Ascending aorta (tissue), 2 donors: Measurements from ENCODE around the gene SPEM1. TPM values are rescaled to one million over a fixed set of nuclear protein-coding genes. Genes with fewer than 3 reads are reported as not detected.

ENCODE experiments used
- DNase-seq, 2 donors: peaks; one replicate each; pipeline ENCODE4 v3.0.0-alpha.2; 2019; ENCODE audit warnings: low spot score in 2 of 2
- H3K27ac ChIP-seq, 2 donors: fragments of 200-600 bp; sonication (generic); one replicate each; pipeline ENCODE4 v1.5.1; 2016 to 2017; ENCODE audit warnings: mild to moderate bottlenecking in 1 of 2
- H3K27me3 ChIP-seq: fragments of 200-600 bp; sonication (generic); one replicate; pipeline ENCODE4 v1.5.1; 2017
- H3K36me3 ChIP-seq, 2 donors: fragments of 200-600 bp; sonication (generic); one replicate each; pipeline ENCODE4 v1.5.1; 2016
- H3K4me1 ChIP-seq, 2 donors: fragments of 200-600 bp; sonication (generic); one replicate each; pipeline ENCODE4 v1.5.1; 2016 to 2017; ENCODE audit warnings: mild to moderate bottlenecking in 1 of 2
- H3K4me3 ChIP-seq, 2 donors: fragments of 200-600 bp; sonication (generic); one replicate each; pipeline ENCODE4 v1.5.1; 2016 to 2017; ENCODE audit warnings: mild to moderate bottlenecking in 1 of 2
- H3K9me3 ChIP-seq, 2 donors: fragments of 200-600 bp; sonication (generic); one replicate each; pipeline ENCODE4 v1.5.1; 2016
- intact Hi-C: fragments of 100-400 bp; cut with DNase I; formaldehyde crosslinking; loops from one replicate; pipeline ENCODE4 v1.15.1; 2023
- total RNA-seq: library from RNA; depleted of rRNA; stranded (reverse); fragments of >200 nt; gene quantifications from one replicate; pipeline ENCODE4 v1.1.0, GENCODE V29; 2016
- TF ChIP-seq, protein P1 (sequence below), 3 experiments: fragments of 200-600 bp in 2 of 3; fragments of 450-650 bp in 1 of 3; sonication (generic) in 2 of 3; IDR thresholded peaks; one replicate each; pipeline ENCODE4 v1.5.1; 2016 to 2019; ENCODE audit warnings: antibody characterized with exemption in 3 of 3, mild to moderate bottlenecking in 1 of 3, moderate library complexity in 1 of 3

The SPEM1 gene
- total RNA-seq, 1 donor from 2014 or later = not detected

DNA sequence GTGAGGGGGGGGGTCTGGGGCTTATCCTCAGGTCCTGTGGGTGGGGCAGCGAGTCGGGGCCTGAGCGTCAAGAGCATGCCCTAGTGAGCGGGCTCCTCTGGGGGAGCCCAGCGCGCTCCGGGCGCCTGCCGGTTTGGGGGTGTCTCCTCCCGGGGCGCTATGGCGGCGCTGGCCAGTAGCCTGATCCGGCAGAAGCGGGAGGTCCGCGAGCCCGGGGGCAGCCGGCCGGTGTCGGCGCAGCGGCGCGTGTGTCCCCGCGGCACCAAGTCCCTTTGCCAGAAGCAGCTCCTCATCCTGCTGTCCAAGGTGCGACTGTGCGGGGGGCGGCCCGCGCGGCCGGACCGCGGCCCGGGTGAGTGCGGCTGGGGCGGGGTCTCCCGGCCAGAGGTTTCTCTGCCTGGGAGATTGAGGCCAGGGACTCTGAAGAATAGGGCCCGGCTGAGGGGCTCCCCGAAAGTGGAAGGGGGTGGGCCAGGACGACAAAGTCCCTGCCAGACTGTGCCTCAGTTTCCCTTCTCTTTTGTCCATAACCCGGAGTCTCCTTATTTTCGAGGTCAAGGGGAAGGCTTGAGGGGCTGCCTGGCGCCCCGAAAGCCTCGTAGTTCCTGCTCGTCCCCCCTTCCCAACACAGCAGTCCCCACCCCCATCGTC lies 19.5 kb downstream of the SPEM1 start, which contains the start of gene FGF11:
Gene FGF11 (plus strand): TSS at position 51 of the 651 bp plus-strand sequence. CDS start 109 bp downstream, at position 160.
- Histone ChIP-seq H3K36me3 (no peaks in the 10 kb centered on the region), H3K4me1 (peaks cover 18 to 39% of the 10 kb centered on the region in 2 donors), H3K27ac (no peak within 1 kb of the TSS), H3K9me3 (no peaks in the 10 kb centered on the region), H3K27me3 (peaks cover 14% of the 10 kb centered on the region), H3K4me3 (peak within 1 kb of the TSS; percentile 51 to 69)
- no peak for DNase-seq
- TF ChIP-seq, protein P1, sequence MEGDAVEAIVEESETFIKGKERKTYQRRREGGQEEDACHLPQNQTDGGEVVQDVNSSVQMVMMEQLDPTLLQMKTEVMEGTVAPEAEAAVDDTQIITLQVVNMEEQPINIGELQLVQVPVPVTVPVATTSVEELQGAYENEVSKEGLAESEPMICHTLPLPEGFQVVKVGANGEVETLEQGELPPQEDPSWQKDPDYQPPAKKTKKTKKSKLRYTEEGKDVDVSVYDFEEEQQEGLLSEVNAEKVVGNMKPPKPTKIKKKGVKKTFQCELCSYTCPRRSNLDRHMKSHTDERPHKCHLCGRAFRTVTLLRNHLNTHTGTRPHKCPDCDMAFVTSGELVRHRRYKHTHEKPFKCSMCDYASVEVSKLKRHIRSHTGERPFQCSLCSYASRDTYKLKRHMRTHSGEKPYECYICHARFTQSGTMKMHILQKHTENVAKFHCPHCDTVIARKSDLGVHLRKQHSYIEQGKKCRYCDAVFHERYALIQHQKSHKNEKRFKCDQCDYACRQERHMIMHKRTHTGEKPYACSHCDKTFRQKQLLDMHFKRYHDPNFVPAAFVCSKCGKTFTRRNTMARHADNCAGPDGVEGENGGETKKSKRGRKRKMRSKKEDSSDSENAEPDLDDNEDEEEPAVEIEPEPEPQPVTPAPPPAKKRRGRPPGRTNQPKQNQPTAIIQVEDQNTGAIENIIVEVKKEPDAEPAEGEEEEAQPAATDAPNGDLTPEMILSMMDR (IDR thresholded peaks at IDR 0.05) = no peak
- intact Hi-C loops = no loop called here

DNA sequence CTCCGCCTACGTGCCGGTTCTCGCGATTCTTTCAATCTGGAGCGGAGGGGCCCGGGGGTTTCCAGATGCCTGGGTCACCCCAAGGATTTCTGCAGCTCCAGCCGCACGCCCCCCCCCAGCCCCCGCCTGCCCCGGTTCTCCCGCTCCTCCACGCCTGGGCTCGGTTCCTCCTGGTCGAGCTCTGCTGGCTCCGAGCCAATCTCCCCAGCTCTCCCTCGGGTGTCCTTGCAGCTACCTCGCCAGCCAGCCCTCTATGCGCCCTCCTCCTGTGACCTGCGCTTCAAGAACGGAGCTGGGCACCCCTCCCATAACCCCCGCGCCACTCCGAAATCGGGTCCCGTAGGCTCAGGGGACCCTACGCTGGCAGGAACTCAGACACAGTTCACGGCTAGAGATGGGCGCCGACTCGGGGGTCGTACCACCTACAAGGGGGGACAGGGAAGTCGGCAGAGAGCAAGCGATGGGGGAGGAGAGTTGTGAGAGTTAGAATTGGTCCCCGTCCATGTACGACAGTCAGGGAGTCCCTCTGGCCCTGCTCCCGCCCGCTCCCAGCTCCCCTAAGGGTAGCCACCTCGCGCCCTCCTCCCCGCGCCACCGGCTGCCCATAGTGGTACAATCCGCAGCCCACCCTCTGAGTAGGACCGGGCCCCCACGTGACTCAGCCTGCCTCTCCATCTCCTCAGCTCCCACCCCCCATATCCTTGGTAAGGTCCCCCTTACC lies 20.1 kb downstream of the SPEM1 start:
- Histone ChIP-seq H3K27me3 (peaks cover 14% of the 10 kb centered on the region), H3K4me3 (peak overlapping the region; percentile 51 to 53), H3K36me3 (no peaks in the 10 kb centered on the region), H3K4me1 (peaks cover 22 to 45% of the 10 kb centered on the region in 2 donors), H3K9me3 (no peaks in the 10 kb centered on the region), H3K27ac (no peak overlapping the region)
- peak in 1 of 2 donors; percentile 73 for DNase-seq
- intact Hi-C loops = no loop called here
- TF ChIP-seq, protein P1 (IDR thresholded peaks at IDR 0.05) = no peak

DNA sequence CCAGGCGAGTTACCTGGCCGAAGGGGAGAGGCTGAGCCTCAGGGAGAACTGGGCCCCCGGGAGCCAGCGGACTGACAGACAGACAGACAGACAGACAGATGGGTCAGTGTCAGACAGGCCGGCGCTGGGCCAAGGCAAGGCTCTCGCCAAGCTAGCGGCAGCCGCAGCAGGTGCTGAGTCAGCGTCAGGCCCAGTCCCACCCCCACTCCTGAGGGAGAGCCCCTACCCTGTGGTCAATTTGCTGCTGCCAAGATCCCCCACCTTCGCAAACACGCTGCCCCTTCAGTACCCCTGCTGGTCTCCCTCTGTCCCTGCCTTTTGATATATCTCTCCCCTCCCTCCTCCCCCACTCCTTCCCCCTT lies 20.7 kb downstream of the SPEM1 start:
- peaks cover 14% of the 10 kb centered on the region for H3K27me3 ChIP-seq
- no peak overlapping the region for H3K27ac ChIP-seq
- peaks cover 25 to 46% of the 10 kb centered on the region in 2 donors for H3K4me1 ChIP-seq
- DNase-seq = no peak
- no peaks in the 10 kb centered on the region for H3K9me3 ChIP-seq
- peak overlapping the region; percentile 51 to 53 for H3K4me3 ChIP-seq
- intact Hi-C loops = no loop called here
- TF ChIP-seq, protein P1 (IDR thresholded peaks at IDR 0.05) = no peak
- no peaks in the 10 kb centered on the region for H3K36me3 ChIP-seq

DNA sequence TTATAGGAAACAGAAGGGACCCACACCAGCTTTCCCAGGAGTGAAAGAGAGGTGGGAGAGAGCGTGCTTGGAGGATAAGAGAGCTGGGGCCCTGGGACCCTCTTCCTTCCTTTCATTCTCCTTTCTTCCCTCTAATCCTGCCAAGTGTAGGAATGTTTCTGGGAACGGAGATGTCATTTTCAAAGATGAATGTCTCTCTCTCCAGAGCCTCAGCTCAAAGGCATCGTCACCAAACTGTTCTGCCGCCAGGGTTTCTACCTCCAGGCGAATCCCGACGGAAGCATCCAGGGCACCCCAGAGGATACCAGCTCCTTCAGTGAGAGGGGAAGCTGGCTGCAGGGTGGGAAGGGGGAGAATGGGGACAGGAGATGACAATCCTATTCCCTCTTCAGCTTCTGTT lies 21.1 kb downstream of the SPEM1 start:
- H3K9me3 ChIP-seq = no peaks in the 10 kb centered on the region
- no peak overlapping the region for H3K27ac ChIP-seq
- TF ChIP-seq, protein P1 (IDR thresholded peaks at IDR 0.05) = no peak
- no peaks in the 10 kb centered on the region for H3K36me3 ChIP-seq
- H3K4me3 ChIP-seq = no peak overlapping the region
- no peak for DNase-seq
- H3K27me3 ChIP-seq = peaks cover 14% of the 10 kb centered on the region
- intact Hi-C loops = no loop called here
- peaks cover 27 to 42% of the 10 kb centered on the region in 2 donors for H3K4me1 ChIP-seq

DNA sequence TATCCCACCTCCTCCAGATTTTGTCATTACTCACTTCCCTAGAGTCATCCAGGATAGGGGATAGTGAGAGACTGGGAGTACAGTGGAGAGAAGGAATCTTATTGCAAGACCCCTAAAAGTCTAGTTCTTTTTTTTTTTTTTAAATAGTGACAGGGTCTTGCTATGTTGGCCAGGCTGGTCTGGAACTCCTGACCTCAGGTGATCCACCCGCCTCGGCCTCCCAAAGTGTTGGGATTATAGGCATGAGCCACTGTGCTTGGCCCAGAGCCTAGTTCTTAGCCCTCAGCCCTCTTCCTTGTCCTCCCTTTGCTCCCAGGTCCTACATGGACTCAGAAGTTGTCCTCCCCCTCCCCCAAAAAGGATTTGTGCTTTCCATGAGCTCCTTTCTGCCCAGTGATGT lies 22.0 kb downstream of the SPEM1 start:
- H3K36me3 ChIP-seq = no peaks in the 10 kb centered on the region
- no peak for DNase-seq
- peaks cover 18% of the 10 kb centered on the region for H3K27me3 ChIP-seq
- no peak overlapping the region for H3K27ac ChIP-seq
- H3K4me1 ChIP-seq = peaks cover 18 to 38% of the 10 kb centered on the region in 2 donors
- TF ChIP-seq, protein P1 (IDR thresholded peaks at IDR 0.05) = no peak
- intact Hi-C loops = no loop called here
- H3K4me3 ChIP-seq = no peak overlapping the region
- H3K9me3 ChIP-seq = no peaks in the 10 kb centered on the region
